Endothelial cell of umbilical vein (primary cell): Measurements from ENCODE around the gene FAM120A. TPM values are rescaled to one million over a fixed set of nuclear protein-coding genes. Genes with fewer than 3 reads are reported as not detected.

Experiments
- BruUV-seq: library from RNA; stranded (reverse); fragments of 400-500 nt; replicated peaks from 2 replicates; lab custom pipeline; 2021; lab: Mats Ljungman, UMichigan
- CTCF ChIA-PET: fragments of 300-600, 350-600 bp; sonication (Branson Sonifier 250); formaldehyde crosslinking; loops from one replicate; lab custom pipeline; 2021; ENCODE audit warnings: antibody characterized with exemption, inconsistent platforms; lab: Charles Lee
- POLR2A ChIA-PET: fragments of 300-600, 350-600 bp; sonication (Branson Sonifier 250); formaldehyde crosslinking; loops from one replicate; lab custom pipeline; 2021; ENCODE audit warnings: antibody characterized with exemption, inconsistent platforms; lab: Charles Lee
- DNase-seq: peaks from one replicate; pipeline ENCODE4 v3.0.0-alpha.2; 2011; ENCODE audit warnings: low read depth, low spot score
- FAIRE-seq: peaks from 2 replicates; lab custom pipeline; 2011; peaks lifted over from hg19 to GRCh38; lab: Jason Lieb, UNC
- H2AFZ ChIP-seq: 2 replicates; pipeline ENCODE4 v1.6.0; 2012; ENCODE audit warnings: low read depth, low read length, control low read depth, inconsistent platforms
- H3K27ac ChIP-seq: 2 replicates; pipeline ENCODE4 v1.5.1; 2011; ENCODE audit warnings: low read depth, mild to moderate bottlenecking, control low read depth, low read length, moderate library complexity; ENCODE audit not compliant: insufficient read depth
- H3K27me3 ChIP-seq, 2 experiments: 2 replicates each; pipeline versions ENCODE4 v1.6.0 to v1.6.1; 2011; ENCODE audit warnings: low read length in 2 of 2, mixed read lengths in 1 of 2; ENCODE audit not compliant: control insufficient read depth in 2 of 2, insufficient read depth in 2 of 2
- H3K36me3 ChIP-seq, 2 experiments: 2 replicates in 1 of 2; 3 replicates in 1 of 2; pipeline ENCODE4 v1.5.1; 2011; ENCODE audit warnings: low read length in 2 of 2, mild to moderate bottlenecking in 1 of 2, moderate library complexity in 1 of 2; ENCODE audit not compliant: control insufficient read depth in 2 of 2, insufficient read depth in 2 of 2; ENCODE audit errors: extremely low read depth in 1 of 2
- H3K4me1 ChIP-seq: 3 replicates; pipeline ENCODE4 v1.5.1; 2011; ENCODE audit warnings: mild to moderate bottlenecking, low read length; ENCODE audit not compliant: control insufficient read depth, insufficient read depth; ENCODE audit errors: extremely low read depth
- H3K4me2 ChIP-seq: 2 replicates; pipeline ENCODE4 v1.6.1; 2011; ENCODE audit warnings: low read length, control low read depth, mixed read lengths; ENCODE audit not compliant: insufficient read depth
- H3K4me3 ChIP-seq, 3 experiments: fragments of 200-600 bp in 1 of 3; sonication (generic), shearing (Covaris generic) in 1 of 3; replicated peaks in 1 of 3; 2 replicates each; pipeline ENCODE4 v1.5.1; 2011 to 2016; ENCODE audit warnings: control low read depth in 3 of 3, low read length in 3 of 3, mild to moderate bottlenecking in 2 of 3, inconsistent platforms in 1 of 3, low read depth in 1 of 3, moderate library complexity in 1 of 3; ENCODE audit not compliant: insufficient read depth in 1 of 3
- H3K79me2 ChIP-seq: 2 replicates; pipeline ENCODE4 v1.6.0; 2012; ENCODE audit warnings: low read length, inconsistent platforms; ENCODE audit not compliant: control insufficient read depth, insufficient read depth
- H3K9ac ChIP-seq: replicated peaks from 2 replicates; pipeline ENCODE3; 2011; ENCODE audit warnings: low read length, control low read depth; ENCODE audit not compliant: insufficient read depth; ENCODE audit errors: extremely low read depth
- H3K9me1 ChIP-seq: replicated peaks from 3 replicates; pipeline ENCODE4 v1.6.0; 2011; ENCODE audit warnings: mild to moderate bottlenecking, low read length; ENCODE audit not compliant: control insufficient read depth, insufficient read depth; ENCODE audit errors: extremely low read depth
- H3K9me3 ChIP-seq: replicated peaks from 2 replicates; pipeline ENCODE4 v1.5.1; 2012; ENCODE audit warnings: low read length, inconsistent platforms; ENCODE audit not compliant: control insufficient read depth, insufficient read depth
- H4K20me1 ChIP-seq: replicated peaks from 2 replicates; pipeline ENCODE3; 2011; ENCODE audit warnings: mild to moderate bottlenecking, low read length; ENCODE audit not compliant: control insufficient read depth, insufficient read depth; ENCODE audit errors: extremely low read depth
- EZH2 ChIP-seq: IDR thresholded peaks from 2 replicates; pipeline ENCODE4 v1.6.1; 2012; ENCODE audit warnings: borderline replicate concordance, low read depth, mild to moderate bottlenecking, moderate library complexity, low read length, inconsistent platforms; ENCODE audit not compliant: severe bottlenecking
- FOS ChIP-seq: IDR thresholded peaks from 2 replicates; pipeline ENCODE4 v1.6.1; 2011; ENCODE audit warnings: mild to moderate bottlenecking, low read length, moderate library complexity, borderline replicate concordance; ENCODE audit not compliant: insufficient read depth
- GATA2 ChIP-seq: IDR thresholded peaks from 2 replicates; pipeline ENCODE4 v1.7.0; 2011; ENCODE audit warnings: low read depth, mild to moderate bottlenecking, moderate library complexity, mixed read lengths, low read length; ENCODE audit not compliant: insufficient read length, insufficient read depth
- JUN ChIP-seq: IDR thresholded peaks from 2 replicates; pipeline ENCODE4 v1.6.1; 2011; ENCODE audit warnings: borderline replicate concordance, low read depth; ENCODE audit not compliant: insufficient read length, insufficient read depth
- MYC ChIP-seq: IDR thresholded peaks from one replicate; pipeline ENCODE4 v1.6.1; 2011; ENCODE audit warnings: mild to moderate bottlenecking, low read depth, low read length
- POLR2A ChIP-seq: IDR thresholded peaks from 2 replicates; pipeline ENCODE4 v1.6.1; 2012; ENCODE audit warnings: low read depth, mild to moderate bottlenecking, control low read depth, low read length
- POLR2AphosphoS5 ChIP-seq: IDR thresholded peaks from 2 replicates; pipeline ENCODE4 v1.6.1; 2012; ENCODE audit warnings: low read depth, mild to moderate bottlenecking, control low read depth, low read length, moderate library complexity; ENCODE audit not compliant: insufficient read depth
- dilution Hi-C: fragments of 300-500 bp; cut with MboI; formaldehyde crosslinking; loops from one replicate; pipeline ENCODE4 v1.15.0; 2019; ENCODE audit warnings: low sequenced_read_pairs; ENCODE audit not compliant: extremely low pct_ligation_motif_present
- intact Hi-C: fragments of 100-400 bp; cut with micrococcal nuclease; formaldehyde crosslinking; loops from one replicate; pipeline ENCODE4 v1.10.0; 2022
- polyA plus RNA-seq, 4 experiments: library from polyadenylated mRNA; depleted of rRNA in 3 of 4; stranded (reverse) in 3 of 4; unstranded in 1 of 4; fragments of >200 nt; gene quantifications; 2 replicates each; pipeline versions ENCODE4 v1.2.1 to v1.2.3, GENCODE V29; 2011 to 2012; ENCODE audit warnings: missing spikeins in 1 of 4
- total RNA-seq: library from RNA; stranded (reverse); gene quantifications from 2 replicates; pipeline ENCODE4 v1.2.3, GENCODE V29; 2021
- TF ChIP-seq, protein P1 (sequence below): IDR thresholded peaks from 2 replicates; pipeline ENCODE4 v1.6.1; 2011; ENCODE audit not compliant: insufficient read depth, insufficient read length
- TF ChIP-seq, protein P2 (sequence below), 2 donors: IDR thresholded peaks; 1 replicate in 1 of 2; 2 replicates in 1 of 2; pipeline ENCODE4 v1.5.1; 2011; ENCODE audit warnings: low read length in 2 of 2, mild to moderate bottlenecking in 2 of 2, moderate library complexity in 2 of 2, control low read depth in 1 of 2, inconsistent platforms in 1 of 2, low read depth in 1 of 2; ENCODE audit not compliant: insufficient read depth in 1 of 2; ENCODE audit errors: extremely low read depth in 1 of 2

The FAM120A gene
- total and polyA plus RNA-seq, 2 donors (not counting 3 experiments of a cell fraction or from before 2014, with no cell fraction given) = 66.8 to 126 TPM

DNA sequence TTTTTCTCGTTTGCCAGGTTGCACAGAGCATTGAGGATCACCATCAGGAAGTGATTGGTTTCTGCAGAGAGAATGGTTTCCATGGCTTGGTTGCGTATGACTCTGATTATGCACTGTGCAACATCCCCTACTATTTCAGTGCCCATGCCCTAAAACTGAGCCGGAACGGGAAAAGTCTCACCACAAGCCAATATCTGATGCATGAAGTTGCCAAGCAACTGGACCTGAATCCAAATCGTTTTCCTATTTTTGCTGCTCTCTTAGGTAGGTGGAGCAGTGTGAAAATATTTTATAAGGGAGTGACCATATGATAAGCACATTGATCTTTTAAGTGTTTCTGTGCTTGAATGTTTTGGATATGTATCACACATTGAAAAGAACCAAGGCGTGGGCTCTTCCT lies 19.6 kb downstream of the FAM120A start:
- no peaks in the 10 kb centered on the region for H3K9me3 ChIP-seq
- intact Hi-C loops = no loop called here
- H3K9me1 ChIP-seq = no peaks in the 10 kb centered on the region
- TF ChIP-seq, protein P1, sequence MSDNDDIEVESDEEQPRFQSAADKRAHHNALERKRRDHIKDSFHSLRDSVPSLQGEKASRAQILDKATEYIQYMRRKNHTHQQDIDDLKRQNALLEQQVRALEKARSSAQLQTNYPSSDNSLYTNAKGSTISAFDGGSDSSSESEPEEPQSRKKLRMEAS = no peak
- TF ChIP-seq, protein P2, sequence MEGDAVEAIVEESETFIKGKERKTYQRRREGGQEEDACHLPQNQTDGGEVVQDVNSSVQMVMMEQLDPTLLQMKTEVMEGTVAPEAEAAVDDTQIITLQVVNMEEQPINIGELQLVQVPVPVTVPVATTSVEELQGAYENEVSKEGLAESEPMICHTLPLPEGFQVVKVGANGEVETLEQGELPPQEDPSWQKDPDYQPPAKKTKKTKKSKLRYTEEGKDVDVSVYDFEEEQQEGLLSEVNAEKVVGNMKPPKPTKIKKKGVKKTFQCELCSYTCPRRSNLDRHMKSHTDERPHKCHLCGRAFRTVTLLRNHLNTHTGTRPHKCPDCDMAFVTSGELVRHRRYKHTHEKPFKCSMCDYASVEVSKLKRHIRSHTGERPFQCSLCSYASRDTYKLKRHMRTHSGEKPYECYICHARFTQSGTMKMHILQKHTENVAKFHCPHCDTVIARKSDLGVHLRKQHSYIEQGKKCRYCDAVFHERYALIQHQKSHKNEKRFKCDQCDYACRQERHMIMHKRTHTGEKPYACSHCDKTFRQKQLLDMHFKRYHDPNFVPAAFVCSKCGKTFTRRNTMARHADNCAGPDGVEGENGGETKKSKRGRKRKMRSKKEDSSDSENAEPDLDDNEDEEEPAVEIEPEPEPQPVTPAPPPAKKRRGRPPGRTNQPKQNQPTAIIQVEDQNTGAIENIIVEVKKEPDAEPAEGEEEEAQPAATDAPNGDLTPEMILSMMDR (IDR thresholded peaks at IDR 0.05; ENCODE audit: extremely low read depth in 1 of 2, insufficient read depth in 1 of 2, low read depth in 1 of 2, low read length in 2 of 2) = no peak
- TF ChIP-seq MYC = no peak
- no TSS peak for BruUV-seq
- H3K9ac ChIP-seq = no peak overlapping the region
- CTCF ChIA-PET = interaction anchor here (0.8 kb wide), 1 partner anchor 95 kb away, joined by 3 read pairs; no protein-coding TSS in a partner anchor
- no peak overlapping the region for H2AFZ ChIP-seq
- no peaks in the 10 kb centered on the region for H3K27me3 ChIP-seq
- POLR2A ChIA-PET = no interaction called here
- peaks cover 89% of the 10 kb centered on the region for H3K79me2 ChIP-seq
- H3K4me3 ChIP-seq = no peak overlapping the region
- H3K27ac ChIP-seq = no peak overlapping the region
- DNase-seq (no peak), FAIRE-seq (no peak)
- no peak overlapping the region for H3K4me2 ChIP-seq
- H3K4me1 ChIP-seq = peaks cover 29% of the 10 kb centered on the region
- H4K20me1 ChIP-seq = peaks cover 2% of the 10 kb centered on the region
- dilution Hi-C loops = no loop called here
- H3K36me3 ChIP-seq = peaks cover 0 to 3% of the 10 kb centered on the region in 2 experiments

DNA sequence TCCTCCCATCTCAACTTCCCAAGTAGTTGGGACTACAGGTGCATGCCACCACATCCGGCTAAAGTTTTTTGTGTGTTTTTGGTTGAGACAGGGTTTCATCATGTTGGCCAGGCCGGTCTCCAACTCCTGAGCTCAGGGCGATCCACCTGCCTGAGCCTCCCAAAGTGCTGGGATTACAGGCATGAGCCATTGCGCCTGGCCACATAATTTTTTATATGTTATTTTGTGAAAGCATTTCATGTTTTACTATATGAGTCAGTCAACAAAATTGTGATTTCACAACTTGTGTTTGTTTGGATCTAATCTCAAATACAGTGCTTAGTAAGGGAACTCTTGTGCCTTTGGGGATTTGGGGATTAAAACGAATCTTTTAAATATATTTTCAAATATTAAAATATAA lies 21.9 kb downstream of the FAM120A start:
- ChIA-PET POLR2A (no interaction called here), CTCF (interaction anchor here (0.9 to 1.7 kb wide), 2 partner anchors 28 to 93 kb away, joined by 3 to 6 read pairs; no protein-coding TSS in a partner anchor)
- Histone ChIP-seq H3K9me1 (no peaks in the 10 kb centered on the region), H3K79me2 (peaks cover 85% of the 10 kb centered on the region), H3K36me3 (peaks cover 0 to 5% of the 10 kb centered on the region in 2 experiments), H3K9me3 (no peaks in the 10 kb centered on the region), H3K4me2 (no peak overlapping the region), H3K9ac (no peak overlapping the region), H4K20me1 (peaks cover 2% of the 10 kb centered on the region), H3K4me1 (peaks cover 8% of the 10 kb centered on the region), H3K27ac (no peak overlapping the region), H3K4me3 (no peak overlapping the region), H3K27me3 (no peaks in the 10 kb centered on the region), H2AFZ (no peak overlapping the region)
- no TSS peak for BruUV-seq
- intact Hi-C loops (no loop called here), dilution Hi-C loops (no loop called here)
- TF ChIP-seq MYC = no peak
- no peak for TF ChIP-seq POLR2A
- TF ChIP-seq, protein P1 = no peak
- TF ChIP-seq JUN = no peak
- TF ChIP-seq EZH2 = no peak
- TF ChIP-seq GATA2 = no peak
- no peak for TF ChIP-seq FOS
- TF ChIP-seq, protein P2 (IDR thresholded peaks at IDR 0.05; ENCODE audit: extremely low read depth in 1 of 2, insufficient read depth in 1 of 2, low read depth in 1 of 2, low read length in 2 of 2) = no peak
- TF ChIP-seq POLR2AphosphoS5 = no peak
- DNase-seq (no peak), FAIRE-seq (no peak)
